HG02678 (cell line): ENCODE results near the gene HOXB7.

Source experiments
- ATAC-seq: cut with Tn5 transposase; IDR thresholded peaks from one replicate; pipeline ENCODE4 v1.9.1; 2021; ENCODE audit warnings: mild to moderate bottlenecking, moderate library complexity; ENCODE audit not compliant: unreplicated experiment

Gene HOXB7

DNA sequence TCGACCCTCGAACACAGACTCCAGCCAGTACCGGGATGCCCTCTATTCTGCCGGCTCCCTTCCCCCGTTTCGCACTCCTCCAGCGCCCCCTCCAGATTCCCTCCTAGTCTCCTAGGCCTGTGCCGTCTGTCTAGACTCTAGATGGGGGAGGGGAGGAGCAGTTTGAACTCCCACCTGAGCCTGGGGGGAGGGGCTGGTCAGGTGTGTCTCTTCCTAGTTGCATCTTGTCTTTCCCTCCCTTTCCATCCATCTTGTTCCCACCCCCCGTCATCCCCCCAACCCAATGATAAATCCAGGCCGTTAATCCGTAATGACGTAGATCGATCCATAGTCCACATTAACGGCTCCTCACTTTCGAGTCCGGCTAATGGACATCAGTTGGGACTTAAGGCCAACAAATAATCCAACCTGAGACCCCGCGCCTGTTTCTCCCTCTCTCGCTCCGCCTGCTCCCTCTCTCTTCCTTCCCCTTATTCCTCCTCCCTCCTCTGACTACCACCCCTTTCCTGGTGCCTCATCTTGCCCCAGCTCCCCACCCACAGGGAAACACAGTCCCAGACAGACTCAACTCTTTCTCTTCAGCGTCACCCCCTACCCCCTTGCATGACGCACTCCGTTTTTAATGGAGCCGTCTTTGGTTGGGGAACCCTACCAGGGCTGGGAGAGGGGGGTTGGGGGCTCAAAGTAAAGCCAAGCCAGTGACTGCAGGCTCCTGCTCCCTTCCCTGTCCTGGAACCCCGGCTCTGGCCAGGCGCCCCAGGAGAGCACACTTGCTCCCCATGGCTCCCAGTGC, 13.9 kb downstream of the HOXB7 start:
- ATAC-seq = no peak

DNA sequence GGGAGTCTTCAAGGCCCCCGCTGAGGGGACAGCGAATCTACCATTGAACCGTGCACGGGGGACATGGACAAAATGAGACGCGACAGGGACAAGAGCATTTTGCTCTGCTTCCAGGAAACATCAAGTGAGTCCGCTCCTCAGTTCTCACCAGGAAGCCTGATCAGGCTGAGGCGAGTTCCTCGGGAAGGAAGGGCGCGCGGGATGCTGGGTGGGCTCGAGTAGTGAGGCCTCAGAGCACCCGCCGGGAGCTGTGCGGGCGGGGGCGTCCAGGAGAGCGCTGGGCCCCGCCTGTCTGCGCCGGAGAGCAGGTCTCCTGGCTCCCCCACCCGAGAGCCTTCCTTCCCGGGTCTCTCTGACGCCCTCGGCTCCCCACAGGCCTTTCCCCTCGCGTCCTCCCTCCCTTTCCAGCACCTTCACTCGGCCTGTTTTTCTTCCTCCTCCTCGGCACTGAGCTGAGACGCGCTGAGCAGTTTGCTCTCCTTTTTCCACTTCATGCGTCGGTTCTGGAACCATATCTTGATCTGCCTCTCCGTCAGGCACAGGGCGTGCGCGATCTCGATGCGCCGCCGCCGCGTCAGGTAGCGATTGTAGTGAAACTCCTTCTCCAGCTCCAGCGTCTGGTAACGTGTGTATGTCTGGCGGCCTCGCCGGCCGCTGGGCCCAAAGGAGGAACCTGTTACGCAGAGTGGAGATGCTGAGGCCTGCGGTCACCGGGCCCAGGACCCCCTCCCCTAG, 14.7 kb downstream of the HOXB7 start:
- no peak for ATAC-seq

GRCh38 chr17:48595278-48595999, 15.4 kb downstream of the HOXB7 start:
- no peak for ATAC-seq

- ATAC-seq = no peak
These were observed 16.1 kb downstream of the HOXB7 start for GRCh38 chr17:48594538-48595277.

- no peak for ATAC-seq
These were observed 16.8 kb downstream of the HOXB7 start for GRCh38 chr17:48593840-48594537.

DNA sequence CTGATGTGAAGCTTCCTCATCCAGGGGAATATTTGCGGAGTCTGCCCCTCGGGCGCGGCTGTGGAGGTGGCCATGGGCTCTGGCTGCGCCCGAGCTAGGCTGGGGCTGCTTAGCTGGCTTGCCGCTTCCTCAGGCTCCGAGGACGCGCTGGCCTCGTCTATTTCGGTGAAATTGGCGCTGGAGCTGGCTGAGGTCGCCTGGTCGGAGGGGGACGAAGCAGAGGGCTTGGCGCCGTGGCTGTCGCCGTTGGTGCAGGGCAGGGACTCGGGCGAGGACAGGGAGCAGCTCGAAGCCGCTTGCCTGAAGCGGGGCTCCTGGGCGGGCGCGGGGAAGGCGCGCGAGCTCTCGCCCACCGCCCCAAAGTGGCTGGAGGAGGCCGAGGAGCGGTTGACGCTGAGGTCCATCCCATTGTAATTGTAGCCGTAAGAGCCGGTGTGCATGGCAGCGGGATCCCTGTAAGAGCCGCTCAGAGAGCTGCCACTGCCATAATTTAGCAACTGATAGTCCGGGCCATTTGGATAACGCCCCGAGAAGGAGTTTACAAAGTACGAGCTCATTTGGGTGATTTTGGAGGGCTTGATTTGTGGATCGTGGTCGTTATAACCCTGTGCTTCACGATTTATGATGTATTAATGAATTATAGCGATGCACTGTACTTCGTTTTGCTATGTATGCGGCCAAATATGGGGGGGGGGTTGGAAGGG, 17.5 kb downstream of the HOXB7 start, which contains the start of gene HOXB5:
TSS of gene HOXB5 (minus strand) at position 654 of the 704 bp plus-strand sequence. CDS start at position 557, 97 bp downstream.
- no peak for ATAC-seq

- no peak for ATAC-seq
These were observed 18.2 kb downstream of the HOXB7 start for GRCh38 chr17:48592577-48592976.

DNA sequence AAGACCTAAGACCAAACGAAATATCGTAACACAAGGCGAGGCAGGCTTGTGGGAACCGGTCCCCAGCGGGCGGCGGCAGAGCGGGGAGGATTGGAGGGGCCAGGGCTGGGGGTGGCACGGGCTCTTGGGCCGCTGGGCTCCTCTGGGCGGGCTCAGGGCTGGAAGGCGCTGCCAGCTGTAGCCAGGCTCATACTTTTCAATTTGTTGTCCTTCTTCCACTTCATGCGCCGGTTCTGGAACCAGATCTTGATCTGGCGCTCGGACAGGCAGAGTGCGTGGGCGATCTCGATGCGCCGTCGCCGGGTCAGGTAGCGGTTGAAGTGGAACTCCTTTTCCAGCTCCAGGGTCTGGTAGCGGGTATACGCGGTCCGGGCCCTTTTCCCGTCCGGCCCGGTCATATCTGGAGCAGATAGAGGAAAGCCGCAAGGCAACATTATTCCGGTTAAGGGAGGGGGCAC, 18.7 kb downstream of the HOXB7 start:
- no peak for ATAC-seq

- no peak for ATAC-seq
These were observed 19.4 kb downstream of the HOXB7 start for GRCh38 chr17:48591255-48592056.

DNA sequence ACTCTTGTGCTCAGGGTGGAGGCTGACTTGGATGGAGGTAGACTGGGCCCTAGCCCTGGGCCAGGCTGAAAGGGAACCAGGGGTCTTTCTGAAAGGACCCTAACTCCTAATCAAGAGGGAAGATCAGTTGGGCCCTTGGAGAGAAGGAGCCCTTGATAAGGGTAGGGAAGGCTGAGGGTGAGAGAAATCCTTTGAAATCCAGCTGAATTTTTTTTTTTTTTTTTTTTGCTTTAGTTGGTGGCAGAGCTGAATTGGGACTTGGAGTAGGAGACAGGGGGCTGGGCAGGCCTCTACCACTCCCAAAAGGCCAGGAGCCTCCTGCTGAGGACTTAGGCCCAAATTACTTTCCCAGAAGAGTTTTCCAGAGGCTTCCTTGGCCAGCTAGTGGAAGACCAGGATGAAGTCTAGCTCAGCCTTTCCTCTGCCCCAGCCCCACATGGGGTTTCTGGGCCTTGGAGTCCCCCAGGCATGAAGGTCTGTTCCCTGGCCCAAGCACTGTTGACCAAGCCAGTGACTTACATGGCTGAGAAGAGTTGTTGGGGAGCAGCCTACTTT, 20.1 kb downstream of the HOXB7 start:
- ATAC-seq = no peak

- no peak for ATAC-seq
These were observed 20.8 kb downstream of the HOXB7 start, which contains the start of gene HOXB3 for GRCh38 chr17:48589831-48590606. TSS of gene HOXB3 (minus strand) at chr17:48590241. CDS start at chr17:48552474, 37,767 bp downstream.

DNA sequence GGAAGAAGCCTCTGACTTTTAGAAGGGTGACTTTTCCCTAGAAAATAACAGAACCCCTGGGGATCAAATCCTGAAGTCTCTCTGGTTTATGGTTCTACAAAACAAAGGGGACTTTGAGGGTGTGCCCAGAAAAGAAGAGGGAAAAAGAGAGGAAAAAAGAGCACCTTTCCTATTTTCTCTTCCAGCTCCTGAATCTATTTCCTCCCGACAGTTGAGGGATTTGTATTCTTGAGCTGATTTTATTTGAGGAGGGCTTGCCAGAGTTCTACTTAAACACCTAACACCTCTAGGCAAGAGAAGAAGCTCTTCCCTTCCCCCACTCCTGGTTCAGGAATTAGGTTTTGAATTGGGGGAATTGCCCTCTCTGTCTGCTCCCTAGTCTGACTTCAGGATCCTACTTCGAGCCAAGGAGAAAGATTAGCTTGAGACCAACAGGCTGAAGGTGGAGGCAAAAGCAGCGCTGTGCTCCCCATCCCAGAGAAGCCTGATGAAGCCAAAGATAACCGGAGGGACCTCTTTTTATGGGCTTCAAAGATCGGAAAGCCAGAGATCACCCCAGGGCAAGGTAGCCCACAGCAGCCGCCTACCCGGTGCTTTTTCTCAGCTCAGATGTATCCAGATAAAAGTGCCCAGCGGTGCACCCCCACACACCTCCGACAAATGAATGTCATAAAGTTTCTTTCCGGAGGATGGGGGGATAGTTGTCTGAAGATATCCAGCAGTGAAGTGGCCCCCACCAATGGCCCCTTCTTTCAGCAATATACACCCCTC, 21.6 kb downstream of the HOXB7 start:
- no peak for ATAC-seq

GRCh38 chr17:48588528-48588927, 22.3 kb downstream of the HOXB7 start:
- no peak for ATAC-seq

GRCh38 chr17:48588074-48588415, 22.8 kb downstream of the HOXB7 start:
- no peak for ATAC-seq

DNA sequence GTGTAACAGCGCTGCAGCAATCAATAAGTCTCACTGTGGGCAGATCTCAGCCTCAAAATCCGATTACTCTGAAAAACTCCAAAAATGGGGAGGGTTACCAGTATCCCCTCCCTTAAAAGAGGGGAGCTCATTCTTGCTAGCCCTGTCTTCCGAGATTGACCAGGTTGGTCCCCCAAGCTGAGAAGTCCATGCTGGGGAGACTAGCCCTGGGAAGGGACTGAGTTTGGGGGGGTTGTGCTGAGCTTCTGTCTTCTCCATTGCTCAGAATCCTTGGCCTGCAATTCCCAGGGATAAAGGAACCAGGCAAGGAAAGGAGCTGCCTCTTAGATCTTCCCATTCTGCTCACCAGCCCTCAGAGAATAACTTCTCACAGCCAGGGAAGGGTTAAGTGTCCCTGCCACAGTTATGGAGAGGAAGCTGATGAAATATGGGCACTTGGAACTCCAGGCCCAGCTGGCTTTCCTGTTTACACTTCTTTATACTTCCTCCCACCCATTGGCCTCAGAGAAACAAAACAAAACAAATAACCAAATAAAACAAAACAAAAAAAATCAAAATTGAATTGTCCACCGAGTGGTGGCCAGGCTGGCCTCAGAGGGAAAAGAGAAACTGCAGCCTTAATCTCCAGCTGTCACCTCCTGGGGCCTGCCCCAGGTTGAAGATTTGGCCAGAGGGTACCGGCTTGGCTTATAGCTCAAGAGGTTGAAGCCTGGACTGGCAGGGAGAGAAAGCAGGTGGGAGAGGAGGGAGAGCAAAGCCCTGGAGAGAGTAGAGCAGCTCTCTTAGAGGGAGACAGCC, 23.3 kb downstream of the HOXB7 start:
- no peak for ATAC-seq
